ENCODE results near the gene JADE3.

DNA sequence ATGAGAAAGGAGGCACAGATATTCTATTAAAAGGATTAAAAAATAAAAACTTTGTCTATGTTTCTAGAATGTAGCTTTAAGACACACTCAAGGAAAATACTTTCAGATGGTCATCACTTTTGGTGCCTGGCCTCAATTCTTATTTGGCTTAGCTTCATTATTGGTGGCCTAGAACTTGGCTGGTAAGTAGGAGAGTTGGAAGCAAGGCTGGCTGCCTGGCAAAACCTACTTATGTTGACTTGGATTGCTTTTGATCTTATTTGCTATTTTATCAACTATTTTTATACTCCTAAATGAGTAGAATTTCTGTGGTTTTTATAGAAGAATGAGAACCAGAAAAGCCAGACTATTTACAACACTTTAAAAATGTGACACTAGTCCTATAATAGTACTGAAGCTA lies 35.3 kb upstream of the JADE3 start:
- TF ChIP-seq EZH2 (IDR thresholded peaks at IDR 0.05) (no peak), CTCF (IDR thresholded peaks at IDR 0.05 in 2 of 3, conservative IDR thresholded peaks at IDR 0.05 in 1 of 3; ENCODE audit: borderline replicate concordance in 1 of 3, insufficient read depth in 1 of 3, low read depth in 2 of 3, low read length in 2 of 3) (no peak), RAD21 (IDR thresholded peaks at IDR 0.05; ENCODE audit: low read depth) (no peak), TCF7L2 (IDR thresholded peaks at IDR 0.05; ENCODE audit: borderline replicate concordance, extremely low read depth, insufficient read depth, insufficient read length) (no peak), POLR2A (IDR thresholded peaks at IDR 0.05; ENCODE audit: borderline replicate concordance, extremely low read depth, insufficient read depth, insufficient read length) (no peak), EZH2phosphoT487 (IDR thresholded peaks at IDR 0.05; ENCODE audit: borderline replicate concordance) (no peak), ATF3 (IDR thresholded peaks at IDR 0.05) (no peak), EGR1 (IDR thresholded peaks at IDR 0.05; ENCODE audit: low read depth) (no peak)

Measured in HCT116 (cell line).